SK-N-SH treated with all-trans-retinoic acid at 6 μM for 48 hours (cell line): ENCODE results near the gene SCAMP3.
"Not testable (repeated sequence)": the region's sequence is repeated elsewhere in the genome, so short reads cannot be mapped to it uniquely, and the experiment has no call there.

Experiments
- CREB5 ChIP-seq: fragments of 250-450 bp; sonication (Bioruptor Pico); IDR thresholded peaks from 2 replicates; pipeline ENCODE4 v1.5.1; 2020; ENCODE audit warnings: low read depth, mild to moderate bottlenecking, moderate library complexity
- CSDC2 ChIP-seq: fragments of 250-450 bp; sonication (Bioruptor Pico); IDR thresholded peaks from 2 replicates; pipeline ENCODE4 v1.5.0; 2020; ENCODE audit warnings: mild to moderate bottlenecking, moderate library complexity
- GLIS3 ChIP-seq: fragments of 250-450 bp; sonication (Bioruptor Pico); IDR thresholded peaks from 2 replicates; pipeline ENCODE4 v1.5.0; 2020; ENCODE audit warnings: mild to moderate bottlenecking, moderate library complexity
- ISL1 ChIP-seq: fragments of 250-450 bp; sonication (Bioruptor Pico); IDR thresholded peaks from 2 replicates; pipeline ENCODE4 v2.1.2; 2022; ENCODE audit warnings: mild to moderate bottlenecking, moderate library complexity
- PATZ1 ChIP-seq: fragments of 250-450 bp; sonication (Bioruptor Pico); IDR thresholded peaks from 2 replicates; pipeline ENCODE4 v1.8.0; 2020; ENCODE audit warnings: mild to moderate bottlenecking, moderate library complexity, borderline replicate concordance
- POU6F1 ChIP-seq: fragments of 250-450 bp; sonication (Bioruptor Pico); IDR thresholded peaks from 2 replicates; pipeline ENCODE4 v1.8.0; 2021; ENCODE audit warnings: low read depth, mild to moderate bottlenecking, moderate library complexity, borderline replicate concordance
- PPARA ChIP-seq: fragments of 250-450 bp; sonication (Bioruptor Pico); IDR thresholded peaks from 2 replicates; pipeline ENCODE4 v1.5.0; 2020; ENCODE audit warnings: mild to moderate bottlenecking, borderline replicate concordance
- TOX ChIP-seq: fragments of 250-450 bp; sonication (Bioruptor Pico); IDR thresholded peaks from 2 replicates; pipeline ENCODE4 v1.8.0; 2021; ENCODE audit warnings: mild to moderate bottlenecking, moderate library complexity, borderline replicate concordance
- TSHZ2 ChIP-seq: fragments of 250-450 bp; sonication (Bioruptor Pico); IDR thresholded peaks from 2 replicates; pipeline ENCODE4 v1.5.0; 2020; ENCODE audit warnings: mild to moderate bottlenecking, moderate library complexity
- ZC3H10 ChIP-seq: fragments of 250-450 bp; sonication (Bioruptor Pico); IDR thresholded peaks from 2 replicates; pipeline ENCODE4 v1.5.1; 2021; ENCODE audit warnings: mild to moderate bottlenecking, moderate library complexity
- ZFP30 ChIP-seq: fragments of 450-650 bp; formaldehyde crosslinking; IDR thresholded peaks from 2 replicates; pipeline ENCODE4 v1.5.0; 2022; ENCODE audit warnings: mild to moderate bottlenecking, moderate library complexity
- ZNF8 ChIP-seq: fragments of 450-650 bp; formaldehyde crosslinking; IDR thresholded peaks from 2 replicates; pipeline ENCODE4 v1.5.0; 2020; ENCODE audit warnings: mild to moderate bottlenecking, moderate library complexity

- not testable (repeated sequence) for TF ChIP-seq TOX, ISL1, PATZ1, GLIS3, ZNF8, CREB5, ZFP30, ZC3H10, POU6F1, PPARA, TSHZ2, CSDC2 (CRISPR knock-in tag)
Observed at GRCh38 chr1:155233502-155233901, 28.7 kb downstream of the SCAMP3 start.
